ENCODE data around the gene PLPP2.
"Not testable (repeated sequence)": the region's sequence is repeated elsewhere in the genome, so short reads cannot be mapped to it uniquely, and the experiment has no call there.

Gene PLPP2

DNA sequence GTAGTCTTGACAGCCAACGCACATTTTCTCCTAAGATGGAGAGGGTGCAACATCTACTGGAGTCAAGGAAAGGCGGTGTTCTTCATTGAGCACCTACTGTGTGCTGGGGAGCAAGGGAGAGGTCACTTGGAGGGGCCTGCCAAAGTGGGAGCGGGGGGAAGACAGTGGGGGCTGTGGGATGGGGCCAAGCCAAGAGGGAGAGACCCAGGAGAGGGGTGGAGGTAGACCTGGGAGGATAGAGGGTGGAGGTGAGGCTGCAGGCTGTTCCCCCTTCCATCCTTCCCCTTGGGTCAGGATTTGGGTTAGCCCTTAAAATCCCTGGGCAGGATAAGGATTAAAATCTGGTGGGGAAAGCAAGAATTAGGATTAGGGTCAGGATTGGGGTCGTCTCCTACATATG, 1.7 kb upstream of the PLPP2 start:
- no peak for DNase-seq (ENCODE audit: low spot score)

GRCh38 chr19:292281-292884, 1.2 kb upstream of the PLPP2 start:
- no peak for DNase-seq (ENCODE audit: low spot score)

- no peak for DNase-seq (ENCODE audit: low spot score)
Observed at GRCh38 chr19:291561-292280, 518 bp upstream of the PLPP2 start.

GRCh38 chr19:290372-291005, 714 bp downstream of the PLPP2 start:
- DNase-seq (ENCODE audit: low spot score): peak; percentile 62

DNA sequence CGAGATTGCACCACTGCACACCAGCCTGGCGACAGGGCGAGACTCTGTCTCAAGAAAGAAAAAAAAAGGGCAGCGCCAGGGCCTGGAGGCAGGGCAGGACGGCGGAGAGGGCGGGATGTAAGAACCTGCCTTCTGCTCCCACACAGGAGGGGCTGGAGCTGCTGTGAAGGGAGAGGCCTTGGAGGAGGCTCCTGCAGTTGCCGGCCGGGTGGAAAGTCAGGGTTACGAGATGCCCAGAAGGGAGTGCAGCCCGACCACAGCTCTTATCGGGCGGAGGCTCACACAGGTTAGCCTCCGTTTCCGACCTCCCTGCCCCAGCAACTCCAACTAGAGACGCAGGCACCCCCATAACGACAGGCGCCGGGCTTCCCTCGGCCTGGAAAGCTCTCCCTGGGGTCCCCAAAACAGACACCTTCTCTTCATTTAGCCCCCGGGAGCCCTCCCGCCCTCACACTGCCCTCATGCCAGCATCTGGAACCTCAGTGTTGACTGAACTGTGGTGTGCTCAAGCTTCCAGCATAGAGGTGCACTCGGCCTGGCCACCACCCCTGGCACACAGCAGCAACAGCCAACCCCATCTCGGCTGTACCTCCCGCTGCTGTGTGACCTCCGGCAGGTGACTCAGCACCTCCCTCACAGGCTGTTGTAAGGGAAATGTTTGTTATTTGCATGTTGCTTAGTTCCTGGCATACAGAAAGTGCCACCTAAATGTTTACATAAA, 1.4 kb downstream of the PLPP2 start:
- DNase-seq (ENCODE audit: low spot score): peak; percentile 85

DNA sequence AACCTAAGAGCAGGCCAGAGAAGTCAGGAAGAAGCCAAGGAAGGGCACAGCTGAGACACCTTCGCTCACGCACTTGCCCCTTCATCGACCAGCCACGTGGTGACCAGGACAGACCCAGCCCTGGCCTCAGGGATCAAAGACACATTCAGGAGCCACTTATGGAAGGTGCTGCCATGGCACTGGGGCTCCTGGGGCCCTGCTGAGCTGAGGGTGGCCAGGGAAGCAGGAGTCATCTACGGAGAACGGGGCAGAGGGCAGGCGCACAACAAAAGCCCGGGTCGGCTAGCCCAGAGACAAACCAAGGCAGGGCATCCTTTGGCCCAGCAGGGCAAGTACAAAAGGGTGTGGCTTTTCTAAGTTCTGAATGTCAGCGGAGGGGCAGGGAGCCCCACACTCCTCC, 2.3 kb downstream of the PLPP2 start:
- no peak for DNase-seq (ENCODE audit: low spot score)

DNA sequence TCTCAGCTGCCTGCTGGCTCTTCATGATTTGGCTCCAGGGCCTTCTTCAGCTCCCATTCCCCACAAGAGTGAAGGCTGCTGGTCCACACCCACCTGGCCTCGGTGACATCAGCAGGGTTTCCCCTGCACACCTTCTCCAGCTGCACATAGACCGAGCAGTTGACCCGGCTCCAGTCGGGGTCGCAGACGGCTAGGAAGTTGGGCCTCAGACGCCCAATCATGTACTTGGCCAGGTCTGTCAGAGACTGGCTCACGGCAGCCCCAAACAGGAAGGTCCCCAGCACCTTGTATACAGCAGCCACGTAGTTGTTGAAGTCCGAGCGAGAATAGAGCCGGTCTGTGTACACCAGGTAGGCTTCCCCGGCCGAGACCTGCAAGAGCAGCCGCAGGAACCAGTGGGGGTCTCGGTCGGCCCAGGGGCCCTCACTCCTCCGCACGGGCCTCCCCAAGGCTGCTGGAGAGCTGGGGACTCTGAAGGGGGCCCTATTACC, 3.8 kb downstream of the PLPP2 start:
- no peak for DNase-seq (ENCODE audit: low spot score)

DNA sequence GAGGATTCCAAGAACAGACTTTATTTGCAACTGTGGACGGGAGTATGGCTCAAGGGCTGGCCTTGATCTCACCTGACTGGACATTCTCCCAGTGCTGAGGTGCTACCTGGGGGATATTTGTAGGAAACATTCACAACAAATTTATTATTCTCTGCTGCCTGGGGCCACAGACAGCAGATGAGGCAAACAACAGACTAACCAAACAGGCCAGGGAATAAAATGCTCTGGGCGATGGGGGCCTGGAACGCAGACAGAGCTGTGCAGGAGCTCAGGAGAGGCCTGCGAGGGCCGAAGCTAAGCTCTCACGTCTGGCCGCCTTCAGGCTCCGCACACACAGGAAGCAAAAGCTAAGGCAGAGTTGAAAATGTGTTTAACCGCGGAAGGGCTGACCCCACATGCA, 7.8 kb downstream of the PLPP2 start:
- DNase-seq (ENCODE audit: low spot score): no peak

- DNase-seq (ENCODE audit: low spot score): no peak
Observed at GRCh38 chr19:282501-282900, 8.7 kb downstream of the PLPP2 start.

- no peak for DNase-seq (ENCODE audit: low spot score)
Observed at GRCh38 chr19:281992-282391, 9.2 kb downstream of the PLPP2 start.

GRCh38 chr19:281156-281853, 9.9 kb downstream of the PLPP2 start:
- DNase-seq (ENCODE audit: low spot score): no peak

DNA sequence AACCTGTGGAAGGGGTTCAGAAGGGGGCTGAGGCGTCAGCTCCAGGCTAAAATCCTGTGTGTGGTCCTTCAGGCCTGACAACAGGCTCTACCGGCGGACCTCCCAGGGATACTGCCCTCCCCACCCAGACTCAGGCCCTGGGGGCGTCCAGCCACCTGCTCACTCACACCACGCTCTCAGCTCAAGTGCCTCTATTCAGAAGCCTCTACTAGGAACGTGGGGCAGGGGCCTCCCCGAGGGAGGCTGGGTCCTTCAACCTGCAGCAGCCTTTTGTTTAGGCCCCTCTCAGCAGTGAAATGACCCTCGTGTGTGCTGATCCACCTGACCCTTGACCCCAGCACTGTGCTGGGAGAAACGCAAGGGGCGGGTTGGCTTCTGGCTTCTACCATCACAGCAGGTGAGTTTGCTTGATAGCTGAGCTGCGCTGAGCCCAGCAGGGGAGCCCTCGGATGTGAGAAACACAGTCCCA, 10.6 kb downstream of the PLPP2 start:
- DNase-seq (ENCODE audit: low spot score): no peak

DNA sequence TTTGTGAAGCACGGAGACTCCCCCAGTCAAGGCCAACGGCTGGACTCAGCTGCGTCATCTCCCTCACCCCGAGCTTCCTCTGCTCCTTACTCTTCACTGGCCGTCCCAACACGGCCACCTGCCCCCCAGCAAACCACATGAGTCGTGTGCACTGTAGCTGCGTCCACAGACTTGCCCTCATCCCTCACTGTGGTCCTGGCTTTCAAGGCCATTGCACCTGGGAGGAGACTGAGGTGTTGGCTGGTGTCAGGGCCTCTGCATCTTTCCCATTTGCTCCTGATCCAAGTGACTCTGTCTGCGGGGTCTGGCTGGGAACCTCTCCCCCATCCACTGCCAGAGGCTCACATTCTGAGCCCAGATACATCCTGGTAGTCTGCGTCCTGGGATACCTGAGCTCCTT, 11.5 kb downstream of the PLPP2 start:
- DNase-seq (ENCODE audit: low spot score): no peak

- DNase-seq (ENCODE audit: low spot score): no peak
Observed at GRCh38 chr19:279231-279630, 12.0 kb downstream of the PLPP2 start.

DNA sequence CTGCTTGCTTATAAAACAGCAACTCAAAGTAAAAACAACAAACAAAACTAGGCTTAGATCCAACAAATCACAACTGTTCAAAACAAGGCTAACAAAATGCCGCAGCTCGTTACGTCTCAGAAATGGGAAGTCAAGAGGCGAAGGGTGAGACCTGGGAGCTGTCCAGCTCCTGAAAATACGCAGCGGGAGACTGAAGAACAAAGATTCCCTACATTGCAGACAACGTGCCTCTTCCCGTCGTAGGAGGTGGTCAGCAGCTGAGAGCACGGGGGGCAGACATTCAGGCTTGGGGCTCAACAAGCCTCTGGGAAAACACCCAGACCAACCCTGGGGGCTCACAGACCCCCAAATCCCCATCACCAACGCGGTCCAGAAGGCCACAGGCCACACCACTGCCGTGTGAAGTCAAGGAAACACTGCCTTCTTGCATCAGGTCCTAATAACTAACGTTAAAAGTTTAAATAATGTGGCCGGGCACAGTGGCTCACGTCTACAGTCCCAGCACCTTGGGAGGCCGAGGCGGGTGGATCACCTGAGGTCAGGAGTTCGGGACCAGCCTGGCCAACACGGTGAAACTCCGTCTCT, 13.5 kb downstream of the PLPP2 start:
- no peak for DNase-seq (ENCODE audit: low spot score)

GRCh38 chr19:277131-277530, 14.1 kb downstream of the PLPP2 start:
- no peak for DNase-seq (ENCODE audit: low spot score)

- no peak for DNase-seq (ENCODE audit: low spot score)
Observed at GRCh38 chr19:275958-276646, 15.1 kb downstream of the PLPP2 start.

GRCh38 chr19:275000-275399, 16.2 kb downstream of the PLPP2 start:
- no peak for DNase-seq (ENCODE audit: low spot score)

DNA sequence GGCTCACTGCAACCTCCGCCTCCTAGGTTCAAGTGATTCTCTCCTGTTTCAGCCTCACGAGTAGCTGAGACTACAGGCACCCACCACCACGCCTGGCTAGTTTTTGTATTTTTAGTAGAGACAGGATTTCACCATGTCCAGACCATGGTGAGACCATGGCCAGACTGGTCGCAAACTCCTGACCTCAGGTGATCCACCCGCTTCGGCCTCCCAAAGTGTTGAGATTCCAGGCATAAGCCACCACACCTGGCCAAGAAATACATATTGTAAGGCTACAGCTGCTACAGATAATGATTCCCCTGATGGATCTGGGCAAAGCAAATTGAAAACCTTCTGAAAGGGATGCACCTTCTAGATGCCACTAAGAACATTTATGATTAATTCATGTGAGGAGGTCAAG, 17.8 kb downstream of the PLPP2 start:
- DNase-seq (ENCODE audit: low spot score): no peak

DNA sequence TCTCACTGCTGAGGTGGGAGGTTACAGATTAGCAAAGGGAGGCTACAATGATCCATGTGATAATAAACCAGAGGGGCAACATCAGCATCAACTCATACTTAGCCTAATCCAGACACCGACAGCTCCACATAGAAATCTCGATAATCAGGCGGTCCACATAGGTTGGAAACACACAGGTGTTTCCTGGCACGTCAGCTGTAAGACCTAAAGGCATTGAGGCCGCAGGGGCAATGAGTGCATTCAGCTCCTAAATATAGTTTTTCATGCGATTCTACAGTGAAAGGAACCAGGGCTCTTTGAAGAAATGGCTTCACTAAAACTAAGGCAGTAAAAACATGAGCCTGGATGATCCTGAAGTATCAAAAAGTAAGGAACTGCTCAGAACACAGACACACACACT, 19.3 kb downstream of the PLPP2 start:
- no peak for DNase-seq (ENCODE audit: low spot score)

GRCh38 chr19:270766-271318, 20.4 kb downstream of the PLPP2 start:
- DNase-seq (ENCODE audit: low spot score): not testable (repeated sequence)

All from RKO (cell line).